Brain microvascular endothelial cell (primary cell): Measurements from ENCODE around the gene ARL11.
A peak's percentile ranks its signal among the peaks of the same experiment; 100 is the strongest.

ENCODE experiments used
- DNase-seq: peaks from one replicate; pipeline ENCODE4 v3.0.0-alpha.2; 2020
- H3K27ac ChIP-seq: fragments of 250-450 bp; sonication (Bioruptor Pico); 2 replicates; pipeline ENCODE4 v1.5.1; 2020; ENCODE audit warnings: mild to moderate bottlenecking, moderate library complexity
- H3K27me3 ChIP-seq: fragments of 250-450 bp; sonication (Bioruptor Pico); replicated peaks from 2 replicates; pipeline ENCODE4 v1.5.1; 2020; ENCODE audit warnings: mild to moderate bottlenecking
- H3K36me3 ChIP-seq: fragments of 250-450 bp; sonication (Bioruptor Pico); replicated peaks from 2 replicates; pipeline ENCODE4 v1.5.1; 2020; ENCODE audit warnings: mild to moderate bottlenecking
- H3K4me3 ChIP-seq: 2 replicates; pipeline ENCODE4 v1.5.1; 2011; ENCODE audit warnings: low read depth, mild to moderate bottlenecking, control low read depth, low read length, moderate library complexity
- in situ Hi-C: cut with HindIII; loops from 2 replicates; pipeline ENCODE4 v1.10.0; 2017; ENCODE audit warnings: low sequenced_read_pairs, low pct_ligation_motif_present
- TF ChIP-seq, protein P1 (sequence below): IDR thresholded peaks from 2 replicates; pipeline ENCODE4 v1.5.1; 2011; ENCODE audit warnings: low read depth, mild to moderate bottlenecking, moderate library complexity, low read length, control low read depth, inconsistent platforms; ENCODE audit errors: missing control alignments

The ARL11 gene

DNA sequence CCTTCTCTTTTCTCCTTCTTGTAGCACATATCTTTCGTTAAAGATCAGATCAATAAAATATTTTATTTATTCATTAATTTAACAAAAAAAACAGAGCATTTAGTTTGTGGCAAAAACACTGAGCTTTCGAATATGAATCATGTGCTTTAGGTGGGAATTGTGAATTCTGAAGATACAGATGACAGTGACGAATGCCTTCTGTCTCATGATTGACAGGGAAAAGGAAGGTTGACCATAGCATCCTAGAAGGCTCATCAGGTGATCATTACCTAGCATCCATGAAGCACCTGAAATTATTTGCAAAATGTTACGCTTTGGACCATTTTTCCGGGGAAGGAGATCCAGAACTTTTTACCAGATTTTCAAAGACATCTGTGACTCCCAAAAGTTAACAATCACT lies 3.8 kb downstream of the ARL11 start:
- H3K4me3 ChIP-seq: no peak overlapping the region

DNA sequence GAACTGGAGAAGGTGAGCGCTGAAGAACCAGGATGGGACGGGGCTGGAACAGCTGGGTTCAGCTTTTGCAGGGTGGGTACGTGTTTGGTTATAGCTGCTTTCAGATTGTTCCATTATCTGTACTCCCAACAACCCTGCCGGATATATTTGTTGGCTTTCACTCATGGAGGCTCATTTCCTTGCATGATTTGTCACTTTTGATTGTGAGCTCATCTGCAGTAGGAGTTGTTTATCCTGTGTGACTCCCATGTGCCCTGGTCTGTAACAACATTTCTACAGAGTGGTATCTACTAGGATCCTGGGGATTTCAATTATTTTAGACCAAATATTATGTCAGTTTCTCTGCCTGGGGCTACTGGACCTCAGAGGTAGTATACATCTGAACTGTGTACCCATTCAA lies 5.4 kb downstream of the ARL11 start:
- Histone ChIP-seq H3K4me3 (no peak overlapping the region), H3K27me3 (no peaks in the 10 kb centered on the region), H3K36me3 (no peaks in the 10 kb centered on the region), H3K27ac (no peak overlapping the region)
- in situ Hi-C loops: no loop called here
- TF ChIP-seq, protein P1, sequence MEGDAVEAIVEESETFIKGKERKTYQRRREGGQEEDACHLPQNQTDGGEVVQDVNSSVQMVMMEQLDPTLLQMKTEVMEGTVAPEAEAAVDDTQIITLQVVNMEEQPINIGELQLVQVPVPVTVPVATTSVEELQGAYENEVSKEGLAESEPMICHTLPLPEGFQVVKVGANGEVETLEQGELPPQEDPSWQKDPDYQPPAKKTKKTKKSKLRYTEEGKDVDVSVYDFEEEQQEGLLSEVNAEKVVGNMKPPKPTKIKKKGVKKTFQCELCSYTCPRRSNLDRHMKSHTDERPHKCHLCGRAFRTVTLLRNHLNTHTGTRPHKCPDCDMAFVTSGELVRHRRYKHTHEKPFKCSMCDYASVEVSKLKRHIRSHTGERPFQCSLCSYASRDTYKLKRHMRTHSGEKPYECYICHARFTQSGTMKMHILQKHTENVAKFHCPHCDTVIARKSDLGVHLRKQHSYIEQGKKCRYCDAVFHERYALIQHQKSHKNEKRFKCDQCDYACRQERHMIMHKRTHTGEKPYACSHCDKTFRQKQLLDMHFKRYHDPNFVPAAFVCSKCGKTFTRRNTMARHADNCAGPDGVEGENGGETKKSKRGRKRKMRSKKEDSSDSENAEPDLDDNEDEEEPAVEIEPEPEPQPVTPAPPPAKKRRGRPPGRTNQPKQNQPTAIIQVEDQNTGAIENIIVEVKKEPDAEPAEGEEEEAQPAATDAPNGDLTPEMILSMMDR: no peak
- no peak for DNase-seq

More for the DNA sequence above, 3.8 kb downstream of the ARL11 start:
- no peaks in the 10 kb centered on the region for H3K36me3 ChIP-seq
- DNase-seq: no peak
- TF ChIP-seq, protein P1: no peak
- H3K27ac ChIP-seq: no peak overlapping the region
- no peaks in the 10 kb centered on the region for H3K27me3 ChIP-seq
- in situ Hi-C loops: no loop called here

DNA sequence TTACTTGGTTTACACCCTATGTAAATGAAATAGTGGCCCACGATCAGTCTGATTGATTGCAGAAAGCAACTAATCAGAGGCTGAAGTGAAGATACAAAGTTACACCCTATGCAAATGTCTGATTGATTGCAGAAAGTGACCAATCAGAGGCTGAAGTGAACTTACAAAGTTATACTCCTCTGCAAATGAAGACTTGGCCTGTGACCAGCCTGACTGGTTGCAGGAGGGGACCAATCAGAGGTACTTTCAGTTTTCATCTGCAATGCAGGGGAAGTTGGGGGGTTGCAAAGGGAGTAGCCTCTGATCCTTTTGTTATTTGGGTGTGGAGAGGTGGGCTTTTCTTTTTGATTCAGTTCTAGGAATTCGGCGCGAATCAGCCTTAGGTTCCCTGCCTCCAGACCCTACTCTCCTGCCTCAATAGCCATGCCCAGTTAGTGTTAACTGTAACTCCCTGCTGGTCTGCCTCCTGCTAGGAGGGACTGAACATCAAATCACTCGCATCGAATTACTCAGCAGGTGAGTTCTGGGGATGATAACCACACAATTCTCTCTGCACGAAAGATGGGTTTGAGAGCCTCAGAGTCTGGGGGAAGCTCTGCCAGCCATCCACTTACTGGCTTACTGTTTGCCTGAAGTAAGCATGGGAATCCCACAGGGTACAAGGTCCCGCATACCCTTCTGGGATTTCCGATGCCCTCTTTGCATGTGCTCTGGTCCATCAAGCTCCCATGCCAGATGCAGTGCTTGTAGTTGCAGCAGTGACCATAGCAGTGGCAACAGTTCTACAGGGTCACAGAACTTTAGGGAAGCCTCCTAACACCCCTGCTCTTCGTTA lies 7.5 kb downstream of the ARL11 start:
- no peak overlapping the region for H3K27ac ChIP-seq
- no peaks in the 10 kb centered on the region for H3K27me3 ChIP-seq
- in situ Hi-C loops: no loop called here
- TF ChIP-seq, protein P1: no peak
- H3K36me3 ChIP-seq: no peaks in the 10 kb centered on the region
- DNase-seq: peak; percentile 14
- H3K4me3 ChIP-seq: peak overlapping the region; percentile 22

DNA sequence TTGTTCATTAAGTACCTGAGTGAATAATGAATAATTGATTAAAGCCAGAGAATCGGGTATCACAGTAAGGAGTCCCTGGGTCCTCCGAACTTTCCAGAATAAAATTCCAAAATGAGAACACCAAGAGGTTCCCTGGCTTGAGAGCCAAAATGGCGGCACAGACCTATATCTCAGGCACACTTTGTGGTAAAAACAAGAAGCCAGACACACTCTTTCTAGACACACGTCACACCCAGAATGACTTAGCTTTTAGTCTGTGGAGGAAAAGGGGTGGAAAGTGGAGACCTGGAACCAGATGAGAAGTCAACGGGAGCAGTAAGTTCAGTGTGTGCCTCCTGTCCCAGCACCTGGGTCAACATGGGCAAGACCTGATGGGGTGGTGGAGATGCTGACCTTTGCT lies 8.4 kb downstream of the ARL11 start:
- TF ChIP-seq, protein P1: no peak
- H3K27ac ChIP-seq: no peak overlapping the region
- no peak overlapping the region for H3K4me3 ChIP-seq
- H3K27me3 ChIP-seq: no peaks in the 10 kb centered on the region
- in situ Hi-C loops: no loop called here
- DNase-seq: no peak
- no peaks in the 10 kb centered on the region for H3K36me3 ChIP-seq

DNA sequence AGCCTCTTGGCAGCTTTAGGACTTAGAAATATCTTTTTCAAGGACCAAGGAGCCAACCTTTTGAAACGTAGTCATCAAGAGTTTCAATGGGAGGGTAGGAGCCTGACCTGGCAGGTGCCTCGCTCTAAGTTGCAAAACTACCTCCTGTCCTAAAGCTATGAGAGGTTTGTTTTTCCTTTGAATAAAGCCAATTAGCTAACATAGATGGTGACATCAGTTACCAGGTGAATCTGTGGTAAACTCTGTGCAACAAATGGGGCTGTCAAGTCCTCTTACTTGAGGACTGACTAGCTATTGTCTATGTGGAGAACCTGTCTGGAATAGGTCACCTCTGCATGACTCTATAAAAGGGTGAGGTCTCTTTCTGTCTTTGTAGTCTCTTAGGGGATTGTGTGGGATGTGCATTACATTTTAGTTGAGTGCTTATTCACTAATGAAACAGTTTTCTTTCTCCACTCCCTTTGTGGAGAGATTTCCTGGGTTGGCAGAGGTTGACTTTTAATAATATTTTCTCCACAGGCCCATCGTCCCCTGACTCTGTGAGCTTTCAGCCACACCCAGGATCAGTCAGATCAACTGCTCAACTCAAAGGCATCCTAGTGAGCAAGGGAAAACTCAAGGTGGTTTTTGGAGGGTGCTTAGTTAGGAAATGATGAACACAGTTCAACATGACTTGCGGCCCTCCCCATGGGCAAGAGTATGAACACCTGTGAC lies 9.9 kb downstream of the ARL11 start:
- TF ChIP-seq, protein P1: no peak
- Histone ChIP-seq H3K27ac (no peak overlapping the region), H3K27me3 (no peaks in the 10 kb centered on the region), H3K4me3 (no peak overlapping the region), H3K36me3 (no peaks in the 10 kb centered on the region)
- DNase-seq: no peak
- in situ Hi-C loops: no loop called here

DNA sequence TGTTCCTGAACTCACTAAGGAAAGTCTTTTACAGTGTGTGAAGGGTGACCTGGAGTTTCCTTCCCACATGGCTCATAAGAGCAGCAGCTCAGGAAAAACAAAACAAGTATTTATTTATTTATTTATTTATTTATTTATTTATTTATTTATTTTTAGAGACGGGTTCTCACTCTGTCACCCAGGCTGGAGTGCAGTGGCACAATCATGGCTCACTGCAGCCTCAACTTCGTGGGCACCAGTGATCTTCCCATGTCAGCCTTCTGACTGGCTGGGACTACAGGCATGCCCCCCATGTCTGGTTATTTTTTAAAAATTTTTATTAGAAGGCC lies 10.4 kb downstream of the ARL11 start:
- no peak overlapping the region for H3K27ac ChIP-seq
- no peak overlapping the region for H3K4me3 ChIP-seq
- DNase-seq: no peak
- H3K36me3 ChIP-seq: no peaks in the 10 kb centered on the region
- no peaks in the 10 kb centered on the region for H3K27me3 ChIP-seq
- TF ChIP-seq, protein P1: no peak
- in situ Hi-C loops: no loop called here
